ENCODE data around the gene KCNH8.

GRCh38 chr3:19213603-19214220 is 65.4 kb downstream of the KCNH8 start:
- no peak for TF ChIP-seq CTCF (IDR thresholded peaks at IDR 0.05)
- TF ChIP-seq POLR2A (IDR thresholded peaks at IDR 0.05) = no peak
